Caki2 (cell line): ENCODE data around the gene NRARP. TPM values are rescaled to one million over a fixed set of nuclear protein-coding genes. Genes with fewer than 3 reads are reported as not detected.
"Not testable (repeated sequence)": the region's sequence is repeated elsewhere in the genome, so short reads cannot be mapped to it uniquely, and the experiment has no call there.

Experiments
- DNase-seq: peaks from one replicate; pipeline ENCODE4 v3.0.0-alpha.2; 2015; ENCODE audit warnings: low read depth
- in situ Hi-C: cut with HindIII; loops from 2 replicates; pipeline ENCODE4 v1.10.0; 2016; ENCODE audit warnings: low sequenced_read_pairs, low pct_unique_long_range_greater_than_20kb, mixed read lengths
- total RNA-seq: library from RNA; depleted of rRNA; stranded (reverse); fragments of >200 nt; shearing (Covaris generic); gene quantifications from 2 replicates; pipeline ENCODE4 v1.2.3, GENCODE V29; 2014; ENCODE audit warnings: low replicate concordance

Gene NRARP
- total RNA-seq, 1 experiment from 2014 or later: 2.0 TPM

- in situ Hi-C loops: no loop called here
- no peak for DNase-seq
Observed at GRCh38 chr9:137271696-137272076, 30.4 kb downstream of the NRARP start.

- no peak for DNase-seq
- in situ Hi-C loops: no loop called here
Observed at GRCh38 chr9:137270929-137271695, 31.0 kb downstream of the NRARP start.

- in situ Hi-C loops: no loop called here
- no peak for DNase-seq
Observed at GRCh38 chr9:137269231-137269772, 32.8 kb downstream of the NRARP start.

- peak; percentile 25 for DNase-seq
- in situ Hi-C loops: no loop called here
Observed at GRCh38 chr9:137268538-137269201, 33.4 kb downstream of the NRARP start.

- in situ Hi-C loops: no loop called here
- no peak for DNase-seq
Observed at GRCh38 chr9:137267933-137268355, 34.1 kb downstream of the NRARP start.

GRCh38 chr9:137266585-137267453, 35.3 kb downstream of the NRARP start:
- DNase-seq: no peak
- in situ Hi-C loops: no loop called here

- no peak for DNase-seq
- in situ Hi-C loops: no loop called here
Observed at GRCh38 chr9:137266162-137266527, 35.9 kb downstream of the NRARP start.

- DNase-seq: no peak
- in situ Hi-C loops: no loop called here
Observed at GRCh38 chr9:137265496-137266161, 36.4 kb downstream of the NRARP start.

- in situ Hi-C loops: no loop called here
- DNase-seq: no peak
Observed at GRCh38 chr9:137264067-137264466, 38.0 kb downstream of the NRARP start.

- in situ Hi-C loops: no loop called here
- no peak for DNase-seq
Observed at GRCh38 chr9:137263506-137263905, 38.6 kb downstream of the NRARP start.

- no peak for DNase-seq
- in situ Hi-C loops: no loop called here
Observed at GRCh38 chr9:137262909-137263285, 39.2 kb downstream of the NRARP start.

GRCh38 chr9:137262173-137262908, 39.7 kb downstream of the NRARP start:
- in situ Hi-C loops: not testable (repeated sequence)

GRCh38 chr9:137256856-137257255, 45.2 kb downstream of the NRARP start:
- in situ Hi-C loops: no loop called here
- DNase-seq: no peak

More at GRCh38 chr9:137262173-137262908, 39.7 kb downstream of the NRARP start:
- DNase-seq: not testable (repeated sequence)

GRCh38 chr9:137256362-137256761, 45.7 kb downstream of the NRARP start:
- no peak for DNase-seq
- in situ Hi-C loops: no loop called here

GRCh38 chr9:137255448-137256114, 46.5 kb downstream of the NRARP start:
- peak; percentile 35 for DNase-seq
- in situ Hi-C loops: no loop called here

- in situ Hi-C loops: no loop called here
- DNase-seq: peak; percentile 80
Observed at GRCh38 chr9:137254624-137255447, 47.2 kb downstream of the NRARP start, which contains the start of gene NELFB. Gene NELFB, plus strand, starts transcription at chr9:137255327.
